A673 (cell line): ENCODE data around the gene TMOD1.

Experiments used
- EZH2 ChIP-seq: fragments of 200-600 bp; sonication (generic); IDR thresholded peaks from 2 replicates; pipeline ENCODE4 v1.6.1; 2017; ENCODE audit warnings: borderline replicate concordance, low read depth, mild to moderate bottlenecking, mixed read lengths, antibody characterized with exemption, low read length; ENCODE audit not compliant: poor library complexity, severe bottlenecking
- TF ChIP-seq, protein P1 (sequence below): fragments of 300-800, 200-600 bp; sonication (generic); conservative IDR thresholded peaks from 2 replicates; pipeline ENCODE4 v1.5.1; 2017; ENCODE audit warnings: low read depth, mild to moderate bottlenecking, antibody characterized with exemption, low read length, moderate library complexity, mixed read lengths

DNA sequence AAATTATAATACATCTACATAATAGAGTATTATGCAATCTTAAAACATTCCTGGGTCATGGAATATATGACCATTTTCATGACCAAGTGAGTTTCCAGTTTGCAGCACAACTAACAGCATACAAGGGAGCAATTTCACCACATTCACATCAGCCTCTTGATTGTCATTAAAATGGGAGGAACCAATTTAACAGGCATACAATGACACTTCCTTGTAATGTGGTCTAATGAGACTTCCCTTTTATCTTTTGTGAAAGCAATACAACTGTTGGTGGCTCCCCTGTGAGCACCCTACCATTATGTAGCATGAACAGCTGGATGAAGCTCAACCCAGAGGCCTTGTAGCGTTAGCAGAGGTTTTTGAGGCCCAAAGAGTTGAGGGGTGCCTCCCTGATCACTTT, 13.6 kb upstream of the TMOD1 start:
- TF ChIP-seq, protein P1, sequence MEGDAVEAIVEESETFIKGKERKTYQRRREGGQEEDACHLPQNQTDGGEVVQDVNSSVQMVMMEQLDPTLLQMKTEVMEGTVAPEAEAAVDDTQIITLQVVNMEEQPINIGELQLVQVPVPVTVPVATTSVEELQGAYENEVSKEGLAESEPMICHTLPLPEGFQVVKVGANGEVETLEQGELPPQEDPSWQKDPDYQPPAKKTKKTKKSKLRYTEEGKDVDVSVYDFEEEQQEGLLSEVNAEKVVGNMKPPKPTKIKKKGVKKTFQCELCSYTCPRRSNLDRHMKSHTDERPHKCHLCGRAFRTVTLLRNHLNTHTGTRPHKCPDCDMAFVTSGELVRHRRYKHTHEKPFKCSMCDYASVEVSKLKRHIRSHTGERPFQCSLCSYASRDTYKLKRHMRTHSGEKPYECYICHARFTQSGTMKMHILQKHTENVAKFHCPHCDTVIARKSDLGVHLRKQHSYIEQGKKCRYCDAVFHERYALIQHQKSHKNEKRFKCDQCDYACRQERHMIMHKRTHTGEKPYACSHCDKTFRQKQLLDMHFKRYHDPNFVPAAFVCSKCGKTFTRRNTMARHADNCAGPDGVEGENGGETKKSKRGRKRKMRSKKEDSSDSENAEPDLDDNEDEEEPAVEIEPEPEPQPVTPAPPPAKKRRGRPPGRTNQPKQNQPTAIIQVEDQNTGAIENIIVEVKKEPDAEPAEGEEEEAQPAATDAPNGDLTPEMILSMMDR, result no peak
- TF ChIP-seq EZH2, result no peak
